Breast epithelium (tissue), 4 donors: ENCODE data around the gene LCN6. TPM values are rescaled to one million over a fixed set of nuclear protein-coding genes. Genes with fewer than 3 reads are reported as not detected.

Experiments used
- DNase-seq, 2 donors: peaks; one replicate each; pipeline ENCODE4 v3.0.0-alpha.2; 2019; ENCODE audit warnings: low spot score in 2 of 2
- H3K27ac ChIP-seq, 2 donors: fragments of 200-600 bp; sonication (generic) in 1 of 2; one replicate each; pipeline ENCODE4 v1.5.1; 2016 to 2019; ENCODE audit warnings: mild to moderate bottlenecking in 1 of 2
- H3K27me3 ChIP-seq, 2 donors: fragments of 200-600 bp; sonication (generic) in 1 of 2; one replicate each; pipeline versions ENCODE4 v1.5.1 to v1.6.0; 2017 to 2019; ENCODE audit warnings: control low read depth in 1 of 2, mild to moderate bottlenecking in 1 of 2
- H3K36me3 ChIP-seq: fragments of 200-600 bp; one replicate; pipeline ENCODE4 v1.5.1; 2019
- H3K4me1 ChIP-seq, 2 donors: fragments of 200-600 bp; sonication (generic); one replicate each; pipeline ENCODE4 v1.5.1; 2016 to 2019; ENCODE audit warnings: control low read depth in 1 of 2
- H3K4me3 ChIP-seq, 3 donors: fragments of 200-600 bp; sonication (generic); 1 replicate in 2 of 3; 2 replicates in 1 of 3; pipeline ENCODE4 v1.5.1; 2016 to 2019; ENCODE audit warnings: mild to moderate bottlenecking in 3 of 3, moderate library complexity in 2 of 3
- H3K9me3 ChIP-seq, 2 donors: fragments of 200-600 bp; sonication (generic) in 1 of 2; one replicate each; pipeline ENCODE4 v1.5.1; 2016 to 2019; ENCODE audit warnings: control low read depth in 1 of 2
- CTCF ChIP-seq, 3 donors: fragments of 450-650 bp; IDR thresholded peaks; one replicate each; pipeline ENCODE4 v1.5.1; 2016 to 2017; ENCODE audit warnings: antibody characterized with exemption in 3 of 3, mild to moderate bottlenecking in 3 of 3, moderate library complexity in 3 of 3
- POLR2A ChIP-seq: fragments of 450-650 bp; IDR thresholded peaks from one replicate; pipeline ENCODE4 v1.6.1; 2016; ENCODE audit warnings: antibody characterized with exemption, mild to moderate bottlenecking, moderate library complexity
- POLR2AphosphoS5 ChIP-seq, 3 donors: sonication (generic); formaldehyde crosslinking; IDR thresholded peaks; one replicate each; pipeline ENCODE4 v1.6.1; 2017; ENCODE audit warnings: antibody characterized with exemption in 3 of 3
- intact Hi-C: fragments of 100-400 bp; cut with DNase I; formaldehyde crosslinking; loops from one replicate; pipeline ENCODE4 v1.15.1; 2023; ENCODE audit warnings: low total_unique reads
- total RNA-seq, 3 donors: library from RNA; depleted of rRNA; stranded (reverse); fragments of >200 nt; gene quantifications; one replicate each; pipeline ENCODE4 v1.1.0, GENCODE V29; 2016

Gene LCN6
- total RNA-seq, 3 donors from 2014 or later: 4.1 to 12.2 (median 9.5) TPM

GRCh38 chr9:136721339-136722092 lies 26.8 kb downstream of the LCN6 start:
- H3K27me3 ChIP-seq: no peaks in the 10 kb centered on the region
- no peak overlapping the region for H3K4me3 ChIP-seq
- no peak for DNase-seq
- peaks cover 0 to 8% of the 10 kb centered on the region in 2 donors for H3K4me1 ChIP-seq
- intact Hi-C loops: no loop called here
- TF ChIP-seq POLR2AphosphoS5 (IDR thresholded peaks at IDR 0.05): peak in 1 of 3 donors; percentile 27
- TF ChIP-seq POLR2A: no peak
- H3K9me3 ChIP-seq: no peaks in the 10 kb centered on the region
- peak overlapping the region in 1 of 2 donors; percentile 4 for H3K27ac ChIP-seq
- H3K36me3 ChIP-seq: peaks cover 13% of the 10 kb centered on the region

DNA sequence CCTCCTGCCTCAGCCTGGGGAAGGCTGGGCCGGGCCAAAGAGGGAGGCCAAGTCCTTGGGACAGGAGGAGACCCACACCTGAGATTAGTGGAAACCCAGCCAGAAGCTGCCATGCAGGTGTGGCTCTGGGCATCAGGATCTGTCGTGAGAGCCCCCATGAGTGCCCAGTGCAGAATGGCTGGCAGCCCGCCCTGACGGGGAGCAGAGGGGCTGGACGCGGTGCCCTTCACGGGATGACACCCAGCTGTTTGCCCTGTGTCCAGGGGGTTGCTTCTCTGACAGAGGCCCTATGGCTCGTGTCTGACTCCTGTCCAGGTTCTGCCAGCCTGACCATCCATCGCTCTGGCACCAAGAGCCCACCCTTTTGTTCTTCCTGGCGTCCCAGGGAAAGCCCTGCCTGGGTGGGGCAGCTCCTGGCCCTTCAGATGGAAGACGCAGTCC lies 27.4 kb downstream of the LCN6 start:
- H3K27ac ChIP-seq: peak overlapping the region in 1 of 2 donors; percentile 43
- no peaks in the 10 kb centered on the region for H3K9me3 ChIP-seq
- no peak for DNase-seq
- no peak overlapping the region for H3K4me3 ChIP-seq
- TF ChIP-seq POLR2AphosphoS5 (IDR thresholded peaks at IDR 0.05): no peak
- no peak for TF ChIP-seq POLR2A
- no peak for TF ChIP-seq CTCF (IDR thresholded peaks at IDR 0.05)
- H3K4me1 ChIP-seq: peaks cover 0 to 3% of the 10 kb centered on the region in 2 donors
- H3K27me3 ChIP-seq: no peaks in the 10 kb centered on the region
- H3K36me3 ChIP-seq: peaks cover 13% of the 10 kb centered on the region
- intact Hi-C loops: no loop called here

DNA sequence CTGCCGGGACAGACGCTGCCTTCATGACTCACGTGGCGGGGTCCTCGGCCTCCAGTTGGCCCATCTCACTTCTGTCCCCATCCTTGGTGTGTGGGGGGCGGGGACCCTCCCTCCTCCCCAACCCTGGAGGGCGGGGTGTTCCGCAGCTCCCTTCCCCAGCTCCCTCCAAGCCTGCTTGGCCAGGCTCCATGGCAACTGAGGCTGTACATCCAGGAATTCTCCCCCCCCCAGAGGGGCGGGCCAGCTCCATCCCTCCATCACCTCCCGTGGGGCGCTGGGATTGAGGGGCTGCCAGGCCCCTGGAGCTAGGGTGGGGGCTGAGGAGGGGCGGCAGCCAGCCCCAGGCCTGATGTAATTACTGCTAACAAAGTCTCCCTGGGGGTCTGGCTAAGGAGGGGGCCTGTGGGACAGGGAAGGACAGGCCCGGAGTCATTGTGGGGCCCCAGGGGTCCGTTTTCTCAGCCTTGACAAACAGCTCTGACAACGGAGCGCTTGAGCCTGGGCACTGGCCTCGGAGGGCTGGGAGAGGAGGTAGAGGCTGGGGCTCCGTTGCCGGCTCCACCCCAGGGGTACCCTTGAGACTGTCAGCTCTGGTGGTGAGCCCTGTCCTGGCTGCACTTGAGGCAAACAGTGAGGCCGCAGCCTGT lies 28.0 kb downstream of the LCN6 start:
- H3K27ac ChIP-seq: peak overlapping the region in 1 of 2 donors; percentile 43
- H3K27me3 ChIP-seq: no peaks in the 10 kb centered on the region
- TF ChIP-seq POLR2AphosphoS5 (IDR thresholded peaks at IDR 0.05) (no peak), CTCF (IDR thresholded peaks at IDR 0.05) (no peak), POLR2A (no peak)
- H3K4me1 ChIP-seq: no peaks in the 10 kb centered on the region
- peaks cover 13% of the 10 kb centered on the region for H3K36me3 ChIP-seq
- no peaks in the 10 kb centered on the region for H3K9me3 ChIP-seq
- intact Hi-C loops: no loop called here
- H3K4me3 ChIP-seq: no peak overlapping the region
- no peak for DNase-seq

DNA sequence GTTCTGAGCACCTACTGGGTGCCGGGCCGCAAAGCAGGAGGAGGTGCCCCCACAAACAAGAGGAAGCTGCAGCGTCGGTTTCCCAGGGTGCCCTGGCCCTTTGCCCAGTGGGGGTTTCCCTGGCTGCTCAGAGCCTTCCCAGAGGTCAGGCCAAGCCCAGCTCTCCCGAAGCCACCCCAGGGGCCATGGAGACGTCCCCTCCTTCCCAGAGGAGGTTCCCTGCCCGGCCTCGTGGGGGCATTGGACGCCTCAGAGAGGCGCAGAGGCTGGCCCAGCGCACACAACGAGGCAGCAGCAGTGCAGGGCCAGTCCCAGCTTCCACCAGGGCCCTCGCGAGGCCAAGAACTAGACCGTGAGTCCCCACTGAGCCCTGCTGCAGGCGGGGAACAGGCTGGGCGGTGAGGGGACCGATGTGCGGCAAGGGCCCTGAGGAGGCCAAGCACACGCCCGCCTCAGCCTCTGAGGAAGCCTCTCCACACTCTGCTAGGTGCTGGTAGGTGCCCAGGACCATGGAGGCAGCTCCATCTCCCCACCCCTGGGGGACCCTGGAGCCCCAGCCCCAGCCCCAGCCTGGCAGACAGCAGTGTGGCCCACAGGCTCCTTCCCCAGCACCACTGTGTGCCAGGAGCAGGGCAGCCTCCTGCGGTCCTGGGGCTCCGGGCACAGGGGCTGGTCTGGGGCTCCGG lies 29.0 kb downstream of the LCN6 start:
- no peaks in the 10 kb centered on the region for H3K4me1 ChIP-seq
- no peaks in the 10 kb centered on the region for H3K27me3 ChIP-seq
- H3K4me3 ChIP-seq: no peak overlapping the region
- intact Hi-C loops: no loop called here
- H3K27ac ChIP-seq: no peak overlapping the region
- DNase-seq: no peak
- H3K36me3 ChIP-seq: peaks cover 13% of the 10 kb centered on the region
- TF ChIP-seq CTCF (IDR thresholded peaks at IDR 0.05) (no peak), POLR2AphosphoS5 (IDR thresholded peaks at IDR 0.05) (no peak), POLR2A (no peak)
- H3K9me3 ChIP-seq: no peaks in the 10 kb centered on the region

DNA sequence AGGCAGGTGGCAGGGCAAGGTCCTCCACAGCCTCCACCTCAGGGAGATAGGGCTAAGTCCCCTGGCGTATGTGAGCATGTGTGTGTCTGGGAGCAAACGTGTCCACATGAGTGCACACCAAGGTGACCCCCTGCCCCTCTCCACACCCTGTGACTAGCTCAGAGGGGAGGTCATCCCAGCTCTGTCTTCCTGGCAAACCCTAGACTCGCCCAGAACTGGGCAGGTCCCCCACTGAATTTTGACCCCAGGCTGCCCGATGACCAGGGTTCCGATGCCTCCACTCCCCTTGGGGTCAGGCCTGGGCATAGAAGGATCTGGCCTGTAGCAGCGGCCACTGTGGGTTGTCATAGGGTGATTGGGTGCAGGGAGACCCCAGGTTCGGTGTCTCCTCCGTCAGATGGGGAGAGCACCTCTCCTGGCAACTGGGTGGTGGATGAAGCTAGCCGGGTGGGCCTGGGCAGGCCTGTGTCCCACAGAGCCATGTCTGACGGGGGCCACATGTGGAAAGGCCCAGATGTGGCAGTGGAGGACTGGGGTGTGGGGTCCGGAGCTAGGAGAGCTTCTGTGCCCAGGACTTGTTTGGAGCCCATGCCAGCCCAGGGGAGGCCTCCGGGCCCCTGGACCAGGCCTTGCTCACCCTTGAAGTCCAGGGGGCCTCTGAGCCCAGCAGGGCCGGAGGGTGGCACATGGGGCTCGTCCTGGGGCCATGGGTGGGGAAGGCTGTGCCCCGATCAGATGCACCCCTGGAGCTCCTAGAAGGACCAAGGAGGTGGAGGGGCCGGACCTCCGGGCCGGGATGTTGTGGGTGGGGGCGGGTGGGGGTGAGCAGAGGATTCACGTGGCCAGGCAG lies 29.8 kb downstream of the LCN6 start:
- H3K36me3 ChIP-seq: peaks cover 6% of the 10 kb centered on the region
- no peak for TF ChIP-seq POLR2A
- no peak for TF ChIP-seq POLR2AphosphoS5 (IDR thresholded peaks at IDR 0.05)
- TF ChIP-seq CTCF (IDR thresholded peaks at IDR 0.05): no peak
- no peak overlapping the region for H3K4me3 ChIP-seq
- DNase-seq: no peak
- no peaks in the 10 kb centered on the region for H3K9me3 ChIP-seq
- no peak overlapping the region for H3K27ac ChIP-seq
- no peaks in the 10 kb centered on the region for H3K4me1 ChIP-seq
- no peaks in the 10 kb centered on the region for H3K27me3 ChIP-seq
- intact Hi-C loops: no loop called here
